ENCODE data around the gene UAP1.
A peak's percentile ranks its signal among the peaks of the same experiment; 100 is the strongest.

UAP1 gene

GRCh38 chr1:162626761-162627160 is 65.2 kb downstream of the UAP1 start:
- TF ChIP-seq FOXP2 (optimal IDR thresholded peaks at IDR 0.05; ENCODE audit: control extremely low read depth, extremely low read length, insufficient read depth) = no peak
- TF ChIP-seq POLR2AphosphoS5 (IDR thresholded peaks at IDR 0.05; ENCODE audit: borderline replicate concordance, low read depth, low read length) = no peak
- TF ChIP-seq EZH2 (IDR thresholded peaks at IDR 0.05) = no peak
- H3K36me3 ChIP-seq (ENCODE audit: insufficient read depth, low read length) = no peaks in the 10 kb centered on the region
- no peaks in the 10 kb centered on the region for H3K9me3 ChIP-seq (ENCODE audit: low read depth, low read length)
- peak overlapping the region; percentile 32 for H3K4me3 ChIP-seq
- DNase-seq (ENCODE audit: low read depth, low spot score) = no peak
- peak overlapping the region; percentile 55 for H3K27ac ChIP-seq
- H3K9ac ChIP-seq (ENCODE audit: insufficient read length) = peak overlapping the region; percentile 63

- no peaks in the 10 kb centered on the region for H3K9me3 ChIP-seq (ENCODE audit: low read depth, low read length)
- peak overlapping the region; percentile 40; the same call in 1 of the 2 replicates for H3K27ac ChIP-seq
- TF ChIP-seq EZH2 (IDR thresholded peaks at IDR 0.05) (no peak), POLR2AphosphoS5 (IDR thresholded peaks at IDR 0.05; ENCODE audit: borderline replicate concordance, low read depth, low read length) (no peak), FOXP2 (optimal IDR thresholded peaks at IDR 0.05; ENCODE audit: control extremely low read depth, extremely low read length, insufficient read depth) (no peak)
- H3K36me3 ChIP-seq (ENCODE audit: insufficient read depth, low read length) = no peaks in the 10 kb centered on the region
- DNase-seq (ENCODE audit: low read depth, low spot score) = no peak
- H3K4me3 ChIP-seq = 0 out of 2 replicates have a peak overlapping the region, but pooled peaks have one; percentile 32
- H3K9ac ChIP-seq (ENCODE audit: insufficient read length) = peak overlapping the region; percentile 63
Observed at GRCh38 chr1:162627662-162628296, 66.3 kb downstream of the UAP1 start.

GRCh38 chr1:162629077-162629627 is 67.6 kb downstream of the UAP1 start:
- Histone ChIP-seq H3K27ac (peak overlapping the region; percentile 100), H3K4me3 (peak overlapping the region; percentile 52), H3K36me3 (ENCODE audit: insufficient read depth, low read length) (no peaks in the 10 kb centered on the region), H3K9me3 (ENCODE audit: low read depth, low read length) (no peaks in the 10 kb centered on the region), H3K9ac (ENCODE audit: insufficient read length) (peak overlapping the region; percentile 39)
- TF ChIP-seq FOXP2 (optimal IDR thresholded peaks at IDR 0.05; ENCODE audit: control extremely low read depth, extremely low read length, insufficient read depth) (no peak), POLR2AphosphoS5 (IDR thresholded peaks at IDR 0.05; ENCODE audit: borderline replicate concordance, low read depth, low read length) (no peak), EZH2 (IDR thresholded peaks at IDR 0.05) (no peak)
- no peak for DNase-seq (ENCODE audit: low read depth, low spot score)

GRCh38 chr1:162629651-162630050 is 68.1 kb downstream of the UAP1 start:
- peak overlapping the region; percentile 100 for H3K27ac ChIP-seq
- TF ChIP-seq EZH2 (IDR thresholded peaks at IDR 0.05) (no peak), FOXP2 (optimal IDR thresholded peaks at IDR 0.05; ENCODE audit: control extremely low read depth, extremely low read length, insufficient read depth) (no peak), POLR2AphosphoS5 (IDR thresholded peaks at IDR 0.05; ENCODE audit: borderline replicate concordance, low read depth, low read length) (no peak)
- DNase-seq (ENCODE audit: low read depth, low spot score) = no peak

GRCh38 chr1:162631546-162632191 is 70.1 kb downstream of the UAP1 start:
- peak overlapping the region; percentile 87 for H3K4me3 ChIP-seq
- TF ChIP-seq FOXP2 (optimal IDR thresholded peaks at IDR 0.05; ENCODE audit: control extremely low read depth, extremely low read length, insufficient read depth) (no peak), POLR2AphosphoS5 (IDR thresholded peaks at IDR 0.05; ENCODE audit: borderline replicate concordance, low read depth, low read length) (no peak; the same call in 1 of the 2 replicates), EZH2 (IDR thresholded peaks at IDR 0.05) (no peak)
- peak overlapping the region; percentile 100 for H3K27ac ChIP-seq
- peaks cover 8% of the 10 kb centered on the region; the same call in 1 of the 2 replicates for H3K36me3 ChIP-seq (ENCODE audit: insufficient read depth, low read length)
- no peak for DNase-seq (ENCODE audit: low read depth, low spot score)
- no peaks in the 10 kb centered on the region for H3K9me3 ChIP-seq (ENCODE audit: low read depth, low read length)
- peak overlapping the region; percentile 95 for H3K9ac ChIP-seq (ENCODE audit: insufficient read length)

More at GRCh38 chr1:162629651-162630050, 68.1 kb downstream of the UAP1 start:
- Histone ChIP-seq H3K9ac (ENCODE audit: insufficient read length) (peak overlapping the region; percentile 48), H3K4me3 (peak overlapping the region; percentile 52), H3K36me3 (ENCODE audit: insufficient read depth, low read length) (no peaks in the 10 kb centered on the region; the same call in 1 of the 2 replicates), H3K9me3 (ENCODE audit: low read depth, low read length) (no peaks in the 10 kb centered on the region)

GRCh38 chr1:162632217-162632666 is 70.7 kb downstream of the UAP1 start, which contains the start of gene DDR2:
Gene DDR2, plus strand, starts transcription at chr1:162632464. Its CDS starts 86,600 bp downstream, at chr1:162719064.
- H3K27ac ChIP-seq = peak within 1 kb of the TSS; percentile 100
- H3K9ac ChIP-seq (ENCODE audit: insufficient read length) = peak within 1 kb of the TSS; percentile 95
- H3K36me3 ChIP-seq (ENCODE audit: insufficient read depth, low read length) = peaks cover 8% of the 10 kb centered on the region; the same call in 1 of the 2 replicates
- DNase-seq (ENCODE audit: low read depth, low spot score) = peak; percentile 96
- peak within 1 kb of the TSS; percentile 87 for H3K4me3 ChIP-seq
- H3K9me3 ChIP-seq (ENCODE audit: low read depth, low read length) = no peaks in the 10 kb centered on the region
- peak; percentile 89 for TF ChIP-seq POLR2AphosphoS5 (IDR thresholded peaks at IDR 0.05; ENCODE audit: borderline replicate concordance, low read depth, low read length)
- no peak for TF ChIP-seq FOXP2 (optimal IDR thresholded peaks at IDR 0.05; ENCODE audit: control extremely low read depth, extremely low read length, insufficient read depth)
- TF ChIP-seq EZH2 (IDR thresholded peaks at IDR 0.05) = no peak

GRCh38 chr1:162632698-162633080 is 71.2 kb downstream of the UAP1 start:
- H3K4me3 ChIP-seq = peak overlapping the region; percentile 87
- no peaks in the 10 kb centered on the region for H3K9me3 ChIP-seq (ENCODE audit: low read depth, low read length)
- peaks cover 8% of the 10 kb centered on the region; the same call in 1 of the 2 replicates for H3K36me3 ChIP-seq (ENCODE audit: insufficient read depth, low read length)
- no peak for DNase-seq (ENCODE audit: low read depth, low spot score)
- peak overlapping the region; percentile 100 for H3K27ac ChIP-seq
- TF ChIP-seq POLR2AphosphoS5 (IDR thresholded peaks at IDR 0.05; ENCODE audit: borderline replicate concordance, low read depth, low read length) (no peak), EZH2 (IDR thresholded peaks at IDR 0.05) (no peak), FOXP2 (optimal IDR thresholded peaks at IDR 0.05; ENCODE audit: control extremely low read depth, extremely low read length, insufficient read depth) (no peak)
- peak overlapping the region; percentile 94 for H3K9ac ChIP-seq (ENCODE audit: insufficient read length)
